Amniotic epithelial cell (primary cell): Measurements from ENCODE around the gene DDX54.

ENCODE experiments used
- DNase-seq: peaks from one replicate; pipeline ENCODE4 v3.0.0-alpha.2; 2010; ENCODE audit warnings: low read depth

The DDX54 gene

DNA sequence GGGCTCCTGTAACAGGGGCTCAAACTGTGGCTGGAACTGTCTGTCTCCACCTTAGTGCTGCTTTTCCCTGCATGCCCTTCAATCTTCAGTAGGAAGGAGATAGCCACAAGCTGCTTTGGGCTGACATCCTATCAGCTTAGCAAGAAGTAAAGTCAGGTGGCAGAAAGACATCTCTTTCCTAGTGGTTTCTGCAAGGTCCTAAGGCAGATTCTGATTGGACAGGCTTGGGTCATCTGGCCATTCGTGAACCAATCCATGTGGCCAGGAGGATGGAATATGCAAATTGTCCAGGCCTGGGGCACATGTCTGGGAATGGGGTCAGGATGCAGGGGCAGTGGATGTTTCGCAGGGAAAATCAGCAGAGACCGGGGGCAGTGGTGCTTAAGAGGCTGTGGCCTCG, 5.5 kb upstream of the DDX54 start:
- peak; percentile 69 for DNase-seq

DNA sequence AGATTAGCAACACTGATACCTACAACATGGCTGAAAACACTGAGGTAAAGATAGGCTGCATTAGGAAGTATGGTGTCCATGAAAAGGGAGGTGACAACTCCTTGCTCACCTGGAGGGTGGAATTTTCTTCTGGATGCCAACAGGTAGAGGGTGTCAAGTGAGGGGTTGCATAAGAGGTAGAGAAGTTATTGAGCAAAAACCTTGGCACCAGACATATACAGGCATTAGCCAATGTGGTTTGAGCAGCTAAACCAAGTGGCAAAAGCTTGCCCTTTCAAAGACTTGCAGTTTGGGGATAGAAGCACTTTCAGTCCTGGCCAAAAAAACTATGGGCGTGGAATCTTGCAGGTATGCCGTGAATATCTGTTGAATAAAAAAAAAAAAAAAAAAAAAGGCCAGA, 4.1 kb upstream of the DDX54 start:
- DNase-seq, result no peak

DNA sequence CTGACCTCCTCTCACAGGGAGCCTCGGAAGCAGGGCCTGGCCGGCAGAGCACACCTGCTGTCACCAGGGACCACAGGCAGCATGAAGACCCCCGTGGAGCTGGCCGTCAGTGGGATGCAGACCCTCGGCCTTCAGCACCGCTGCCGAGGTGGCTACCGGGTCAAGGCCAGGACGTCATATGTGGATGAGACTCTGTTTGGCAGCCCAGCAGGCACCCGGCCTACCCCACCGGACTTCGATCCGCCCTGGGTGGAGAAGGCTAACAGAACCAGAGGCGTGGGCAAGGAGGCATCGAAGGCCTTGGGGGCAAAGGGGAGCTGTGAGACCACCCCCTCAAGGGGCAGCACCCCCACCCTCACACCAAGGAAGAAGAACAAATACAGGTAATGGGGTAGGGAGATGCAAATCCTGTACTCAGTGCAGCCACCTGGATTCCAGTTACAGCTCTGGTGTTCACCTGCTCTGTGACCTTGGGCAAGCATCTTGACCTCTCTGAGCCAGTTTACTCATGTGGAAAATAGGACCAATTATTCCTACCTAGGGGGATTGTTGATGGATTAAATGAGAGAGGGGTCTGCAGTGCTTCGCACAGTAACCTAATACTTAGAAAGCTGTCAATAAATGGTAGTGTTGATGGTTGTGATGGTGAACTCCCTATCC, 1.5 kb upstream of the DDX54 start:
- no peak for DNase-seq

- peak; percentile 24 for DNase-seq
Observed at GRCh38 chr12:113186033-113186365, 721 bp upstream of the DDX54 start.

- peak; percentile 84 for DNase-seq
Observed at GRCh38 chr12:113184900-113185179, 438 bp downstream of the DDX54 start.

DNA sequence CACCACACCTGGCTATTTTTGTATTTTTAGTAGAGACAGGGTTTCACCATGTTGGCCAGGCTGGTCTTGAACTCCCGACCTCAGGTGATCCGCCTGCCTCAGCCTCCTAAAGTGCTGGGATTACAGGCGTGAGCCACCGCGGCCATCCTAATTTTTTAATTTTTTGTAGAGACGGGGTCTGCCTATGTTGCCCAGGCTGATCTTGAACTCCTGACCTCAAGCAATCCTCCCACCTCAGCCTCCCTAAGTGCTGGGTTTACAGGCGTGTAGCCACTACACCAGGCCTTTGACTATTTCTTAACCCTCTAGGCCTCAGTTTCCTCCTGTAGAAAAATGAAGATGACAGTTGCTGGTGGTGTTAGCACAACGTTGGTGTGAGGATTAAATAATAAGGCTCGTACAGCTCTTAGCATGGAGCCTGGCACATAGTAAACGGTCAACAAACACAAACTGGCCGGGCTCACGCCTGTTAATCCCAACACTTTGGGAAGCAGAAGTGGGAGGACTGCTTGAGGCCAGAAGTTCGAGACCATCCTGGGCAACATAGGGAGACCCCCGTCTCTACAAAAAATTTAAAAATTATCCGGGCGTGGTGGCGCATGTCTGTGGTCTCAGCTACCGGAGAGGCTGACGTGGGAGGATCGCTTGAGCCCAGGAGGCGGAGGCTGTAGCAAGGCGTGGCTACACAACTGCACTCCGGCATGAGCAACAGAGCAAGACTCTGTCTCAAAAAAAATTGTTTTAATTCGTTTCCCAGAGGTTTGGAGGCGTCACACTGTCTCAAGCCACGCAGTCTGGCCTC, 979 bp downstream of the DDX54 start:
- DNase-seq, result no peak

- DNase-seq, result no peak
Observed at GRCh38 chr12:113183030-113183589, 2.2 kb downstream of the DDX54 start.

GRCh38 chr12:113181975-113182374, 3.3 kb downstream of the DDX54 start:
- no peak for DNase-seq

DNA sequence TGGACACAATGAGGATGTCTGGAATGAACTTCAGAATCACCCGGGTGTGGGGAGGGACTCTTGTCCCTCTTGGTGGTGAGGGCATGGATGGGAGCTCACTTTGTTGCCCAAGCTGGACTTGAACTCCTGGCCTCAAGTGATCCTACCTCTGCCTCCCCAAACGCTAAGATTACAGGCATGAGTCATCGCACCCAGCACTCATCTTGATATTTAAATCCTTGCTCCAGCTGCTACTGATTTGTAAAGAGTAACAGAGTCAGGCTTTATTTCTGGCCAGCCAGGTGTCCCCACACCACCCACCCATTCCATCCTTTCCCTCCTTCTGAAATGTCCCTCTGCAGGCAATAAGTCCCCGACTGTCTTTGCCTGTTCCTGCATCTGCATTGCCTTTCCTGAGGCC, 4.9 kb downstream of the DDX54 start:
- no peak for DNase-seq

- no peak for DNase-seq
Observed at GRCh38 chr12:113179023-113179422, 6.3 kb downstream of the DDX54 start.

- peak; percentile 44 for DNase-seq
Observed at GRCh38 chr12:113174461-113175384, 10.6 kb downstream of the DDX54 start.

DNA sequence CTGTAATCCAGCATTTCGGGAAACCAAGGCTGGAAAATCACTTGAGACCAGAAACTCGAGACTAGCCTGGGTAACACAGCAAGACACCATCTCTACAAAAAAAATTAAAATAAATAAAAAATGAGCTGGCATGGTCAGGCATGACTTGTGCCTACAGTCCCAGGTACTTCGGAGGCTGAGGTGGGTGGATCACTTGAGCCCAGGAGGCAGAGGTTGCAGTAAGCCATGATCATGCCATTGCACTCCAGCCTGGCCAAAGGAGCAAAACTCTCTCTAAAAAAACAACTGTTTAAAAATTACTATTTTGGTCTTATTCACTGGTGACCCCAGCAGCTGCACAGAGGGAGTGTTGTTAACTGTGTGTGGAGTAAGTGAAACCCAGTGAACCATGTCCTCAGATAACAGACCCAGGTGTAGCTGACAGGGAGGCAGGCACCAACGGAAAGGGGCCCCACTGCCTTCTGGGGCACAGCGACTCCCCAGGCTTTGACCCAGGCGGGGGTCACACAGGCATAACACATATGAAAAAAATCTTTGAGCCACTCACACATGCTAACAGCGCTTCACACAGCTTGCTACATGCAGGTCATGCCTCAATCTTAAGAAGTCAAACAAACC, 12.1 kb downstream of the DDX54 start:
- DNase-seq, result no peak

GRCh38 chr12:113172185-113172584, 13.1 kb downstream of the DDX54 start:
- DNase-seq, result no peak

- DNase-seq, result no peak
Observed at GRCh38 chr12:113171543-113171942, 13.7 kb downstream of the DDX54 start.

GRCh38 chr12:113170926-113171325, 14.4 kb downstream of the DDX54 start:
- no peak for DNase-seq

DNA sequence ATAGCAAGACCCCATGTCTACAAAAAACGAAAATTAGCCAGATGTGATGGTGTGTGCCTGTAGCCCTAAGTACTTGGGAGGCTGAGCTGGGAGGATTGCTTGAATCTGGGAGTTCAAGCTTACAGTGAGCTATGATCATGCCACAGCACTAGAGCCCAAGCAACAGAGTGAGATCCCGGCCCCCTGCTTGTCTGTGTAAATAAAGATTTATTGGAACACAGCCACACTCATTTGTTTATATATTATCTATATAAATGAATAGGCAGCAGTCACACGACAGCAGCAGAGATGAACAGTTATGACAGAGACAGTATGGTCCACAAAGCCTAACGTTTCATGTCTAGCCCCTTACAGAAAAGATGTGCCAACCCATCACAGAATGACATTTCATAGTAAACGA, 14.8 kb downstream of the DDX54 start:
- no peak for DNase-seq

DNA sequence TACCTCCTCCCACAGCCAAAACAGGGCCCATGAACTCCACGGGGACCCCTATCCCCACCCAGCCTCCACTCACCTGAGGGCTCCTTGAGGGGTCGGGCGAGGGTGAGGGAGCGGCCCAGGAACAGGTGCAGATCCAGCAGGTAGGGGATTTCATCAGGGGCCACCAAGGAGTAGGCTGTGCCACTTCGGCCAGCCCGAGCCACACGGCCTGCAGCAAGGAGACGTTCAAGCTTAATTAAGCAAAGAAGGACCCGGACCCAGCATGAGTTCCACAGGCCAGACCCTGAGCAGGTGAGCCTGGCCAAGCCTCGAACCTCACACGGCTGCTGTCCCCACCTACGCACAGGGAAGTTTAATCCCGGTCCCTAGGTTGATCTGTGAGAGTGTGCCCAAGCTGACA, 15.6 kb downstream of the DDX54 start:
- DNase-seq, result no peak

DNA sequence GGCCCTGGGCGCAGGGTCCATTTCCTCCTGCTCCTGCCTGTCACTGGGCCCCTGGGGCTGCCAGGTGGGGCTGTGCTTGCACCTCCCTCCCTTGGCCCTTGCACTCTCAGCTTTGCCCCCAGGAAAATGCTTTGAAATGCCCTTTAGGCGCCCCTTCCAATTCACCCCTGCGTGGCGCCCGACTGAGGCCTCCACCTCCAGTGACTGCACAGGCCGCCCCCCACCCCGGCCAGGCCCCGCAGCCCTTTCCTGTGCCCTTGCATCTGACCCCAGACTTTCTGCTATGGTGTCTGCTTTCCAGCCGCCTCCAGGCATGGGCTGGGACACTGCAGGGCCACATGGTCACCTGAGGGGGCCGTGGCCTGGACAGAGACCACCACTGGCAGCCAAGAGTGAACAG, 17.4 kb downstream of the DDX54 start:
- no peak for DNase-seq

DNA sequence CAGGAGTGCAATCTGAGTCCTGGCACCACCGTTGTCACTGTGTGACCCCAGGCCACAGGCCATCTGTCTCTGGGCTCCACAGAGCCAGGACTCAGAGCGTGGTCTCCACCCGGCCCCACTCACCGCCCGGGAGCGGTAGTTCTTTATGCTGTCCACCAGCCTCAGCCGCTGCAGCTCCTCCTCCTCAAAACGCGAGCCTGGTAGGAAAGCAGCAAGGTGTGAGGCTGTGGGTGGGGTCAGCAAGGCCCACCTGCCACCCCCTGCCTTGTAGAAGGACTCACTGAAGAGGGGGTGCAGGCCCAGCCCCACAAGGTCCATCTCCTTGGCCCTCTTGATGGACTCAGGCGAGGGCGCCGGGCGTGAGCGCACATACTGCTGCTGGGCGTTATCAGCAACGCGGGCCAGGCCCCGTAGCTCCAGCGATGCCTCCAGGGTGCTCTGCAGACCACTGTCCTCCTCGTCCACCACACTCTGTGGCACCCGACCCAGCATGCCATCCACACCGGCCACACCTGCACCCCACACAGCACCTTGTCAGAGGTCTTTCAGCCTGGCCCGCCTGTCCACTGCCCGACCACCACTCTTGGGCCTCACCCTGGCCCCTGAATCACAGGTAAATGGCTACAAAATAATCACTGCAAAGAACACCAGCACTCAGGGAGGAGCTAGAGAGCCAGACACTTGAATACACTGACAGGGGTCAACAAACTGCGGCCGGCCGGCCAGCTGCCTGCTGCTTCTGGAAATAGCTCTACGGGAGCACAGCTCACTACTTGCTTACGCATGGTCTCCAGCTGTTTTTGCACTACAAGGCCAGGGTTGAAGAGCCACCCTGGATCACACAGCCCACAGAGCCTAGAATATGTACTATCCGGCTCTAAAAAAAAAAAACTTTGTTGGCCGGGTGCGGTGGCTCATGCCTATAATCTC, 19.5 kb downstream of the DDX54 start:
- DNase-seq, result no peak

DNA sequence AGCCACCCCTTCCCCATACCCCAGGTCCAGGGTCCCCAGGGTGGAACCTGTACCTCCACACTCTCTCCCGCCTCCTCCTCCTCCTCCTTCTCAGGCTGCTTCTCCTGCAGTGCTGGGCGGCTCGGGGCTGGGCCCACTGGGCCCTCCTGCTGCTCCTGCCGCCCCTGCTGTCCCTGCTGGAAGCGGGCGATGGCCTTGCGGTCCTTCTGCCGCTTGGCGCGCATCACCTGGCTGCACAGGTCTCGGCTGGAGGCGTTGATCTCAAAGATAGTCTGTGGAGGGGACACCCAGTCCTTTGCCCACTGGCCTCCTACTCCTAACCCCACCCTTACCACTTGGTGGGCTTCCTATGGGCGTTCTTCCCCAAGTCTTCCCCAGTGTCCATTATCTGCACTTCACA, 21.3 kb downstream of the DDX54 start:
- no peak for DNase-seq

DNA sequence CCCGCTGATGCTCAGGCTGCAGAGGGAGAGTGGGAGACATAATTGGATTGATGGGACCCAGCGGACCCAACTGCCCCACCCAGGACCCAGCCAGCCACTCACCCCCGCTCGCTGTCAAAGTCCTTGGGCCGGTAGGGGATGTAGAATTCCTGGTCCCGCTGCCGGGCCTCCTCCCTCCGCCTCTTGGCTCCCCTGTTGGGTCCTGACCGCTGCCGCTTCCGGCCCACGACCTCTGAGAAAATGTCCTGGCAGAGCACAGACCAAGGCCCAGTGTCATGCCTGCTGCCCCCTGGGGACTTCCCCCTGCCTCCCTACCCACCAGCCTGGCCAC, 22.3 kb downstream of the DDX54 start:
- DNase-seq, result no peak
